C4-2B (cell line): ENCODE data around the gene CLNK.

ENCODE experiments used
- ZFX ChIP-seq: fragments of 450-650 bp; IDR thresholded peaks from 2 replicates; pipeline ENCODE4 v1.6.1; 2017
- TF ChIP-seq, protein P1 (sequence below): fragments of 450-650 bp; conservative IDR thresholded peaks from 2 replicates; pipeline ENCODE4 v1.5.1; 2017; ENCODE audit warnings: mild to moderate bottlenecking

DNA sequence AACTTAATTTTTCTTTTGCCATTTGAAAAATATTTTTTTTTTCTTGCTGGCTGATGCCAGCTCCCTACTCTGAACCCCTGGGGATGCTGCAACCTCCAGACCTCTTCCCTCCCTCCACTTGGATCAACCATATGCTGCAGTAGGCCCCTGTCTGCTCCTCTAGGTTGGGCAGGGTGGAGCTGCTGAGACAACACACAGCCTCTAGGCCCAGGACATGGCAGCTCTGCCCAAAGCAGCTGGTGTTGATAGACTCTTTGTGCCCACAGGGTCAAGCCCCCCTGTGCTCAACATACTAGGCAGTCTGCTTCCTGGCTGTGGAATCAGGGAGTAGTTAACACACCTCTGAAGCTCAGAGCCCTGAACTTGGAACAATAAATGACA lies 19.9 kb upstream of the CLNK start:
- TF ChIP-seq, protein P1, sequence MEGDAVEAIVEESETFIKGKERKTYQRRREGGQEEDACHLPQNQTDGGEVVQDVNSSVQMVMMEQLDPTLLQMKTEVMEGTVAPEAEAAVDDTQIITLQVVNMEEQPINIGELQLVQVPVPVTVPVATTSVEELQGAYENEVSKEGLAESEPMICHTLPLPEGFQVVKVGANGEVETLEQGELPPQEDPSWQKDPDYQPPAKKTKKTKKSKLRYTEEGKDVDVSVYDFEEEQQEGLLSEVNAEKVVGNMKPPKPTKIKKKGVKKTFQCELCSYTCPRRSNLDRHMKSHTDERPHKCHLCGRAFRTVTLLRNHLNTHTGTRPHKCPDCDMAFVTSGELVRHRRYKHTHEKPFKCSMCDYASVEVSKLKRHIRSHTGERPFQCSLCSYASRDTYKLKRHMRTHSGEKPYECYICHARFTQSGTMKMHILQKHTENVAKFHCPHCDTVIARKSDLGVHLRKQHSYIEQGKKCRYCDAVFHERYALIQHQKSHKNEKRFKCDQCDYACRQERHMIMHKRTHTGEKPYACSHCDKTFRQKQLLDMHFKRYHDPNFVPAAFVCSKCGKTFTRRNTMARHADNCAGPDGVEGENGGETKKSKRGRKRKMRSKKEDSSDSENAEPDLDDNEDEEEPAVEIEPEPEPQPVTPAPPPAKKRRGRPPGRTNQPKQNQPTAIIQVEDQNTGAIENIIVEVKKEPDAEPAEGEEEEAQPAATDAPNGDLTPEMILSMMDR: no peak
- no peak for TF ChIP-seq ZFX
